HG03135 (cell line): ENCODE results near the gene BRINP3.
"Not testable (repeated sequence)": the region's sequence is repeated elsewhere in the genome, so short reads cannot be mapped to it uniquely, and the experiment has no call there.

Source experiments
- ATAC-seq: cut with Tn5 transposase; IDR thresholded peaks from one replicate; pipeline ENCODE4 v1.9.1; 2021; ENCODE audit warnings: mild to moderate bottlenecking, moderate library complexity; ENCODE audit not compliant: unreplicated experiment

BRINP3 gene

DNA sequence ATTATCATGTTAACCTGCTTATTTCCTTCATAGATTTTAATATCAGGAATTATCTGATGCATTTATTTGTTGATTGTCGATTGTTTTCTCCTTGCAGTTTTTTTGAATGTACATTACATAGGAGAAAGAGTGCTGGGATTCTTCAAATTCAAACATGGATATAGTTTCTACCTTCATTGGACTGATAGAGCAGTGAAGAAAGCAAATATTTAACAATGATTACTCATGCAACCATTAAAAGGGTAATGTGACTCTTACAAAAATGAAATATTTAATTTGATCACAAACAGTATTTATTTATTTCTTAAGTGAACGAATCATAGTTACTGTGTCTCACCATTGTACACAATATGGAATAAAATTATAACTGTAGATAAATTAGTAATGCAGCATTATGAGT is 350.9 kb downstream of the BRINP3 start:
- no peak for ATAC-seq

DNA sequence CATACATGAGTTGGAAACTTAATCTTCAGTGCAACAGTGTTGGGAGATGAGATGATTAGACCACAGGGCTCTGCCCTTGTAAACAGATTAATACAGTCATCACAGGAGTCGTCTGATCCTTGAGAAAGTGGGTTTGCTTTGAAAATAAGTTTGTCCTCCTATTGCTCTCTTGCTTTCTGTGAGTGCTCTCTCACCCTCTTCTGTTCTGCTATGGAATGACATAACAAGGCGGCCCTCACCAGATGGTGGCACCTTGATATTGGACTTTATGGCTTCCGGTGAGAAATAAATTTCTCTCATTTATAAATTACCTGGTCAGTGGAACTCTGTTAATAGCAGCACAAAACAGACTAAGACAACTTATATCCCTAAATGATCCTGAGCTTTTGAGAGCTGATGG is 353.6 kb downstream of the BRINP3 start:
- ATAC-seq, result no peak

DNA sequence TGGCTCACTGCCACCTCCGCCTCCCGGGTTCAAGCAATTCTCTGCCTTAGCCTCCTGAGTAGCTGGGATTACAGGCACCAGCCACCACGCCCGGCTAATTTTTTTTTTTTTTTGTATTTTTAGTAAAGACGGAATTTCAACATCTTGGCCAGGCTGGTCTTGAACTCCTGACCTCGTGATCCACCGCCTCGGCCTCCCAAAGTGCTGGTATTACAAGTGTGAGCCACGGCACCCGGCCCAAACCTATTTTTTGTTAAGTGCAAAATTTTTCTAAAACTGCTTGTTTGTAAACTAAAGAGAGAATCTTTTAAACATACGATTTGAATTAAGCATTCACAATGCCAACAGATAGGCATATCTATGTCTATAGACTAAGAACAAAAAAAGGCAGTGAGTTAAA is 357.1 kb downstream of the BRINP3 start:
- not testable (repeated sequence) for ATAC-seq

GRCh38 chr1:190119683-190120082 is 358.0 kb downstream of the BRINP3 start:
- no peak for ATAC-seq

GRCh38 chr1:190116921-190117320 is 360.7 kb downstream of the BRINP3 start:
- ATAC-seq, result no peak

DNA sequence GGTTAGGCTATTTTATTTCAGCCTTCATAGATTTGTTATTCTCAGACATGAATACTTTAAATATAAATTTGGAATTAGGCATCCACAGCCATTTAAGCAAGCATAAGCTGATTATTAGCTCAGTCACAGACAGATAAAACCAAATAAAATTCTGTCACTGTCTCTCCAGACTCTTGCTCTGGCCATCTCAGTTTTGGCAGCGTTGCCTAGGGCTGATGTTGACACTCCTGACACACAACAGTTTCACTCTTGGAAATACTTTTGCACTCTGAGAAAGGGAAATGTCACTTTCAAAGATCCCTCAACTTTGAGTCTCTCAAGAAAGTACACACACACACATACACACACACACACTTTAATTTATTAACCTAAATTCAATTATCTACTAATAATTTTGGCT is 372.7 kb downstream of the BRINP3 start:
- no peak for ATAC-seq

GRCh38 chr1:190102757-190103326 is 374.8 kb downstream of the BRINP3 start:
- ATAC-seq, result no peak

DNA sequence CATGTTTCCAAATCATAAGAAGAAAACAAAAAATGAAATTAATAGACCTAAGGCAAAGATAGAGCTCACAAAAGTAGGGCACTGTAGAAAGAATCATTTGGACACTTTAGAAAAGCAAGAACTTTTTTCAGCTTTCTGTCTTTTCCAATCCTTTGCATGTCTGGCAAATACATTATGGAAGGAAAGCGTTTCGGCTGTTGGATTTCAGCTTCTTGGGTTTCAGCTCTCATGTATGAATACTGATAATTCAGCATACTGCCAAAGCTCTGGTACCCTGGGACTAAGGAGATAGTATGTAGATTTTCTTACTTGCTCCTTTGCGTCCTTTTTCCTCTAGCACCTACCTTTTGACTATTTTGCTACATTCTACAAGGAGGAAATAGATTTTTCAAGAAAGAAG is 375.9 kb downstream of the BRINP3 start:
- ATAC-seq, result no peak

DNA sequence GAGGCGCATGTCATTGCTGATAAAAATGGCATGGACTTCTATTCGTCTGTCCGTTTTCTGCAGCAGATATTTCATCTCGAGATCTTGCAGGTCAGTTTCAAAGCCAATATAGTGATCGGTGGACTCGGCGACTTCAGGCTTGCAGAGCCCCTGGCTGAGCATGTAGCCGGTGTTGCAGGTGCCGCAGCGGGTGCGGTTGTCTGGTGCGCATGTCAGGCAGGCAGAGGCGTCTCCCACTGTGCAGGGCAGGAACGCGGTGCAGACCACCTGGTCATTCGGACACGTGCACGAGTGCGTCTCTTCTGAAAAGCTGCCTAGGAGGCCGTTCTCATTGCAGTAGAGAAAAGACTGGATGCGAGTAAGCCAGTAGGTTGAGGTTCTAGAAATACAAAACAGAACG is 378.9 kb downstream of the BRINP3 start:
- ATAC-seq, result no peak

GRCh38 chr1:190098107-190098506 is 379.6 kb downstream of the BRINP3 start:
- ATAC-seq, result no peak

DNA sequence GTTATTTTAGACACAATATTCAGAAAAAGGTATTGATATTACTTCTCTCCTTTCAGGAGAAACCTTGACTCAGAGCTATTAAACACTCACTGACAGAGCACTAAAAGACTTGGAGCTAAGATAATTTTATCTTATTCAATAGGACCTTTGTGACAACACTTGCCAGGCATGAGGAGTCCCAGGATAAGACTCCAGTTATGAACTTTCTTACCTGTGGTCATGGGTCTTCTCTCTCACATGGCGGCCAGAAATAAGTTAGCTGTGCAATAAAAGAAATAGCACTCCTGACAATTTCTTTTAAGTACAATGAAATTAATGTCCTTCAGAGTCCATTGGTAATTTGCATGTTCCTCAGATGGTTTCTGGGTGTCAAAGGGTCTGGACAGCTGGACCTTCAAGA is 382.1 kb downstream of the BRINP3 start:
- ATAC-seq, result no peak

DNA sequence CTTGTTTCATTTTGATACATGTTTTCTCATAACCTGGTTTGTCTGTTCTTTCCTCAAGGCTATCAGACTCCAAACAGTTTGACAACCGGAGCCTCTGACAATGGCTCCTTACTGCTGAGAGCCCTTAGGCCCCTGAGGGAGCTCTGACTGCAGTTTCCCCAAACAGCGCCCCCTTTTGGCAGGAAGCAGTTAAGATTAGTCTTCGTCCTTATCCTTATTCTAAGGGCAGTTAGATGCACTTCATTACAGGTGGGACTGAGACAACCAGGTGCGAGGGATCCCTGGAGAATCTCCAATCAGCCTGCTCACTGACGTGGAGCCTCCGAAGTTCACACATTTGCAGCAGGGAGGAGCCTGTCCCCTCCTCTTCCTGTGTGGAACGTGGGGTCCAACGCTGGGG is 393.1 kb downstream of the BRINP3 start:
- no peak for ATAC-seq

GRCh38 chr1:190068304-190068703 is 409.4 kb downstream of the BRINP3 start:
- no peak for ATAC-seq

GRCh38 chr1:190067592-190067991 is 410.1 kb downstream of the BRINP3 start:
- ATAC-seq, result no peak

DNA sequence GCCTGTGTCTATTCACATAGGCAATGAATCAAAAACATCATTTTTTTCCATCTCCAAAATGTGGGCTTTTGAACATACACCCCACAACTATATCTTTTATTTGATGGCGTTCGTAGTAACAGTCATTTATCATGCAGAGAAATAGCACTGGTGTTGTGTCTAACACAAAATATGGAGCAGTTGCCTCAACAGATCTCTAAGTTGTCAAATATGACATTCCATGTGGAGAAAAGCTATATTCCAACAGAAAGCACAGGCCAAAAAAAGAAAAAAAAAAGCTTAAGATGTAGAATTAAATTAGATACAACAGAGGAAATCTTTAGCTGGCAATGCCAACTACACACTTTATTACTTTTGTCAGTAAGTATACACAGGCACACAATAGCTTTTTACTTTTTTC is 411.7 kb downstream of the BRINP3 start:
- no peak for ATAC-seq

- no peak for ATAC-seq
Measured at GRCh38 chr1:190049314-190049713, 428.4 kb downstream of the BRINP3 start.
